Neural progenitor cell (in vitro differentiated cells): ENCODE data around the gene SLC9A3. TPM values are rescaled to one million over a fixed set of nuclear protein-coding genes. Genes with fewer than 3 reads are reported as not detected.

Experiments used
- DNase-seq: peaks from one replicate; pipeline ENCODE4 v3.0.0-alpha.2; 2016; ENCODE audit warnings: low spot score
- H2AFZ ChIP-seq: fragments of 200-600 bp; sonication (generic); replicated peaks from 2 replicates; pipeline ENCODE4 v1.6.1; 2016; ENCODE audit warnings: antibody characterized with exemption
- H3F3A ChIP-seq: fragments of 200-600 bp; sonication (generic); 2 replicates; pipeline ENCODE4 v1.6.1; 2016; ENCODE audit warnings: antibody characterized with exemption, low read depth
- H3K27ac ChIP-seq: fragments of 200-600 bp; sonication (generic); 2 replicates; pipeline ENCODE4 v1.5.1; 2016; ENCODE audit warnings: mild to moderate bottlenecking
- H3K27me3 ChIP-seq: fragments of 200-600 bp; sonication (generic); 2 replicates; pipeline ENCODE4 v1.6.1; 2016; ENCODE audit warnings: mild to moderate bottlenecking, moderate library complexity
- H3K36me3 ChIP-seq: fragments of 200-600 bp; sonication (generic); 2 replicates; pipeline ENCODE4 v1.5.1; 2016
- H3K4me1 ChIP-seq: fragments of 200-600 bp; sonication (generic); 2 replicates; pipeline ENCODE4 v1.6.1; 2016; ENCODE audit warnings: mixed run types
- H3K4me2 ChIP-seq: fragments of 200-600 bp; sonication (generic); 2 replicates; pipeline ENCODE4 v1.6.1; 2016
- H3K4me3 ChIP-seq: fragments of 200-600 bp; sonication (generic); 2 replicates; pipeline ENCODE4 v1.5.1; 2016
- H3K79me2 ChIP-seq: fragments of 200-600 bp; sonication (generic); 2 replicates; pipeline ENCODE4 v1.6.1; 2016; ENCODE audit warnings: low read depth
- H3K9ac ChIP-seq: fragments of 200-600 bp; sonication (generic); 2 replicates; pipeline ENCODE4 v1.6.1; 2016
- H3K9me3 ChIP-seq: fragments of 200-600 bp; sonication (generic); 2 replicates; pipeline ENCODE4 v1.5.1; 2016; ENCODE audit warnings: low read depth
- H4K20me1 ChIP-seq: fragments of 200-600 bp; sonication (generic); 2 replicates; pipeline ENCODE4 v1.6.1; 2016; ENCODE audit warnings: low read depth
- H3K27ac Mint-ChIP-seq: 3 replicates; pipeline ENCODE4 v1.8.0; 2021; ENCODE audit warnings: mixed read lengths
- H3K27me3 Mint-ChIP-seq: 2 replicates; pipeline ENCODE4 v1.8.0; 2022; ENCODE audit warnings: low read depth, mild to moderate bottlenecking, inconsistent platforms, moderate library complexity, mixed read lengths; ENCODE audit not compliant: insufficient read depth
- H3K36me3 Mint-ChIP-seq: 3 replicates; pipeline ENCODE4 v1.8.0; 2021; ENCODE audit warnings: mixed read lengths
- H3K4me1 Mint-ChIP-seq: 3 replicates; pipeline ENCODE4 v1.8.0; 2021; ENCODE audit warnings: mixed read lengths
- H3K4me3 Mint-ChIP-seq: 3 replicates; pipeline ENCODE4 v1.8.0; 2021; ENCODE audit warnings: mild to moderate bottlenecking, moderate library complexity, mixed read lengths
- H3K9me3 Mint-ChIP-seq: 3 replicates; pipeline ENCODE4 v1.8.0; 2020; ENCODE audit warnings: mixed read lengths
- EZH2 ChIP-seq: fragments of 200-600 bp; sonication (generic); IDR thresholded peaks from 2 replicates; pipeline ENCODE4 v1.6.1; 2017; ENCODE audit warnings: antibody characterized with exemption, mild to moderate bottlenecking, moderate library complexity
- EZH2phosphoT487 ChIP-seq: fragments of 200-600 bp; sonication (generic); IDR thresholded peaks from 2 replicates; pipeline ENCODE4 v1.6.1; 2017; ENCODE audit warnings: antibody characterized with exemption
- total RNA-seq: library from RNA; depleted of rRNA; stranded (reverse); fragments of >200 nt; gene quantifications from 2 replicates; pipeline ENCODE4 v1.2.3, GENCODE V29; 2015; ENCODE audit warnings: low replicate concordance
- TF ChIP-seq, protein P1 (sequence below): fragments of 200-600 bp; sonication (generic); IDR thresholded peaks from 2 replicates; pipeline ENCODE4 v1.5.1; 2017; ENCODE audit warnings: antibody characterized with exemption, mild to moderate bottlenecking

SLC9A3 gene
- total RNA-seq, 1 donor from 2014 or later: 1.4 TPM

DNA sequence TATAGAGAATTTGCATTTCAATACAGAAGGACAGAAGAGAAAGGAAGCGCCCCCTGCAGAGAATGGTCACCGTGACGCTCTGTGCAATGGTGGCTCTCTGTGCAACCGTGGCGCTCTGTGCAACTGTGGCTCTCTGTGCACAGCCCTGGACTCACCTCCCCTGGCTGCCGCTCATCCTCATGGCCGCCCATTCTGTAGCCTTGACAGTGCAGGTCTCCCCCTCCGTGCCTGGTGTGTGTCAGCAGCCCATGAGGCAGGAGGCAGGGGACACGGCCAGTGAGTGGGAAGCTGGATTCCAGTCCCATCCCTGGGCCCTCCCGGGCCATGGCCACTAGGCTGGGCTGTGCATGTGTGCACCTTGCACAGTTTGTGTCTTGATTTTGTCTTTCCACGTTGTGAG is 69.3 kb downstream of the SLC9A3 start:
- Histone ChIP-seq H3K9ac (no peak overlapping the region), H2AFZ (no peak overlapping the region), H3K4me1 (no peaks in the 10 kb centered on the region), H3F3A (no peaks in the 10 kb centered on the region), H3K79me2 (no peaks in the 10 kb centered on the region), H3K4me2 (no peak overlapping the region), H4K20me1 (peaks cover 5% of the 10 kb centered on the region), H3K36me3 (peaks cover 11% of the 10 kb centered on the region), H3K9me3 (peaks cover 12% of the 10 kb centered on the region), H3K27ac (no peak overlapping the region), H3K4me3 (no peak overlapping the region), H3K27me3 (no peaks in the 10 kb centered on the region)
- Mint-ChIP-seq H3K36me3 (peaks cover 65% of the 10 kb centered on the region), H3K27ac (no peak overlapping the region), H3K9me3 (peaks cover 16% of the 10 kb centered on the region), H3K4me3 (no peak overlapping the region), H3K4me1 (no peaks in the 10 kb centered on the region), H3K27me3 (peaks cover 4% of the 10 kb centered on the region)
- TF ChIP-seq, protein P1, sequence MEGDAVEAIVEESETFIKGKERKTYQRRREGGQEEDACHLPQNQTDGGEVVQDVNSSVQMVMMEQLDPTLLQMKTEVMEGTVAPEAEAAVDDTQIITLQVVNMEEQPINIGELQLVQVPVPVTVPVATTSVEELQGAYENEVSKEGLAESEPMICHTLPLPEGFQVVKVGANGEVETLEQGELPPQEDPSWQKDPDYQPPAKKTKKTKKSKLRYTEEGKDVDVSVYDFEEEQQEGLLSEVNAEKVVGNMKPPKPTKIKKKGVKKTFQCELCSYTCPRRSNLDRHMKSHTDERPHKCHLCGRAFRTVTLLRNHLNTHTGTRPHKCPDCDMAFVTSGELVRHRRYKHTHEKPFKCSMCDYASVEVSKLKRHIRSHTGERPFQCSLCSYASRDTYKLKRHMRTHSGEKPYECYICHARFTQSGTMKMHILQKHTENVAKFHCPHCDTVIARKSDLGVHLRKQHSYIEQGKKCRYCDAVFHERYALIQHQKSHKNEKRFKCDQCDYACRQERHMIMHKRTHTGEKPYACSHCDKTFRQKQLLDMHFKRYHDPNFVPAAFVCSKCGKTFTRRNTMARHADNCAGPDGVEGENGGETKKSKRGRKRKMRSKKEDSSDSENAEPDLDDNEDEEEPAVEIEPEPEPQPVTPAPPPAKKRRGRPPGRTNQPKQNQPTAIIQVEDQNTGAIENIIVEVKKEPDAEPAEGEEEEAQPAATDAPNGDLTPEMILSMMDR: no peak
- TF ChIP-seq EZH2 (no peak), EZH2phosphoT487 (no peak)
- no peak for DNase-seq

DNA sequence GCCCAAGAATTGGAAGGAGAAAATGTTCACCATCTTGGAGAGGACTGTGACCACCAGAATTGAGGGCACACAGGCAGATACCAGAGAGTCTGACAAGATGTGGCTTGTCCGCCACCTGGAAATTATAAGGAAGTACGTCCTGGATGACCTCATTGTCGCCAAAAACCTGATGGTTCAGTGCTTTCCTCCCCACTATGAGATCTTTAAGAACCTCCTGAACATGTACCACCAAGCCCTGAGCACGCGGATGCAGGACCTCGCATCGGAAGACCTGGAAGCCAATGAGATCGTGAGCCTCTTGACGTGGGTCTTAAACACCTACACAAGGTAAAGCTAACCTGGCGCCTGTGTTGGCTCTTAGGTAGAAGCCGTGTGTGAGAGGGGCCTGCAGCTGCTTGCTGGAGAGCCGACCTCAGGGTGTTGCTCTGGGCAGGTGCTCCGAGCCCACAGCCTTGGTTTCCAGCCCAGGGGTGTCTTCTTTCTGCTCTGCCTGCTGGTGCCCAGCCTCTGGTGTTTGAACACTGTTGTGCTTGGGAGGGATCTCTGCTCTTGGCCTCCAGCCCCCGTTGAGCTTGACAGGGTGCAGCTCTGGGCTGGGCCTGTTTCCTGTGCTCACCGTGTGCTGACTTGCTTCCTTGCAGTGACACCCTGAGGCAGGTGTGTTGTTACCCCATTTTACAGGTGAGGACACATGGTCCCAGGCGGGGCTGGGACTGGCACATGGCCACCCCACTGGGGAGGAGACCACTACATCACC is 70.3 kb downstream of the SLC9A3 start:
- Histone ChIP-seq H3K79me2 (no peaks in the 10 kb centered on the region), H3K36me3 (peaks cover 11% of the 10 kb centered on the region), H3F3A (no peaks in the 10 kb centered on the region), H3K9me3 (peaks cover 12% of the 10 kb centered on the region), H3K4me1 (no peaks in the 10 kb centered on the region), H3K4me3 (no peak overlapping the region), H3K27ac (no peak overlapping the region), H3K27me3 (no peaks in the 10 kb centered on the region), H2AFZ (no peak overlapping the region), H3K4me2 (no peak overlapping the region), H4K20me1 (peaks cover 5% of the 10 kb centered on the region), H3K9ac (no peak overlapping the region)
- Mint-ChIP-seq H3K4me1 (no peaks in the 10 kb centered on the region), H3K27ac (no peak overlapping the region), H3K27me3 (peaks cover 4% of the 10 kb centered on the region), H3K4me3 (no peak overlapping the region), H3K9me3 (peaks cover 16% of the 10 kb centered on the region), H3K36me3 (peaks cover 67% of the 10 kb centered on the region)
- DNase-seq: no peak
- TF ChIP-seq, protein P1: no peak
- TF ChIP-seq EZH2 (no peak), EZH2phosphoT487 (no peak)

DNA sequence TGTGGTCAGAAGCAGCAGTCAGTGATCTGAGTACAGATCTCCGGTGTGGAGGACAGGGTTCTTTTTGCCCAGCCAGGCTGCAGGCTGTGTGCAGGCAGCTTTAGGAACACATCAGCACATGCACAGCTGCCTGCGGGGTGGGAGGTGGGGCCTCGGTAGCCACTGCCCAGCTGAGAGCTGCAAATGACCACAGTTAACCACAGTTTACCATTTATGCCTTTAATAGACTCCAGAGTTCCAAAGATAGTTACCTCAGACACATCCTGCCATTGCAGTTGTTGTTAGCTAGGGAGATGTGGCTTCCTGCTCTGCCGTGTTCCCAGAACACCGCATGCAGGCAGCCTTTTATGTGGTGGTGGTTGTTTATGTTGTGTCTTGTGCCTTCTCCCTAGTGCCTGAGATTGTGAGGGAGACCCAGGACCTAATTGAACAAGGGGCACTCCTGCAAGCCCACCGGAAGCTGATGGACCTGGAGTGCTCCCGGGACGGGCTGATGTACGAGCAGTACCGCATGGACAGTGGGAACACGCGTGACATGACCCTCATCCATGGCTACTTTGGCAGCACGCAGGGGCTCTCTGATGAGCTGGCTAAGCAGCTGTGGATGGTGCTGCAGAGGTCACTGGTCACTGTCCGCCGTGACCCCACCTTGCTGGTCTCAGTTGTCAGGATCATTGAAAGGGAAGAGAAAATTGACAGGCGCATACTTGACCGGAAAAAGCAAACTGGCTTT is 71.1 kb downstream of the SLC9A3 start:
- no peak overlapping the region for H3K27ac Mint-ChIP-seq

More for the DNA sequence above, 71.1 kb downstream of the SLC9A3 start:
- H3K27me3 Mint-ChIP-seq: peaks cover 4% of the 10 kb centered on the region
- no peaks in the 10 kb centered on the region for H3K4me1 ChIP-seq
- H3K4me1 Mint-ChIP-seq: no peaks in the 10 kb centered on the region
- H3K4me3 Mint-ChIP-seq: no peak overlapping the region
- peaks cover 12% of the 10 kb centered on the region for H3K9me3 ChIP-seq
- no peak overlapping the region for H2AFZ ChIP-seq
- peaks cover 73% of the 10 kb centered on the region for H3K36me3 Mint-ChIP-seq
- no peak overlapping the region for H3K4me2 ChIP-seq
- H3K4me3 ChIP-seq: no peak overlapping the region
- peaks cover 5% of the 10 kb centered on the region for H4K20me1 ChIP-seq
- no peak for DNase-seq
- H3K9ac ChIP-seq: no peak overlapping the region
- H3K27me3 ChIP-seq: no peaks in the 10 kb centered on the region
- H3K9me3 Mint-ChIP-seq: peaks cover 16% of the 10 kb centered on the region
- no peak overlapping the region for H3K27ac ChIP-seq
- TF ChIP-seq, protein P1: no peak
- TF ChIP-seq EZH2phosphoT487 (no peak), EZH2 (no peak)
- no peaks in the 10 kb centered on the region for H3K79me2 ChIP-seq
- peaks cover 11% of the 10 kb centered on the region for H3K36me3 ChIP-seq
- H3F3A ChIP-seq: no peaks in the 10 kb centered on the region
